ENCODE data around the gene TTL.

GRCh38 chr2:112474844-112475486, 7.0 kb upstream of the TTL start:
- no peak for TF ChIP-seq CTCF (conservative IDR thresholded peaks at IDR 0.05; ENCODE audit: low read depth, low read length)
- TF ChIP-seq EZH2 (IDR thresholded peaks at IDR 0.05; ENCODE audit: low read length, unreplicated experiment): no peak
